SU-DHL-6 (cell line): Measurements from ENCODE around the gene ABHD5.

Experiments used
- H2AFZ ChIP-seq: fragments of 200-600 bp; sonication (generic); 2 replicates; pipeline ENCODE4 v1.6.1; 2014; ENCODE audit warnings: low read depth, mild to moderate bottlenecking, moderate library complexity, mixed read lengths, antibody characterized with exemption, low read length; ENCODE audit not compliant: severe bottlenecking
- H3F3A ChIP-seq: fragments of 200-600 bp; shearing (Covaris generic); 2 replicates; pipeline ENCODE4 v1.6.0; 2016; ENCODE audit warnings: antibody characterized with exemption, mild to moderate bottlenecking; ENCODE audit not compliant: insufficient read depth
- H3K27ac ChIP-seq: fragments of 200-600 bp; sonication (generic); 2 replicates; pipeline ENCODE4 v1.5.1; 2016; ENCODE audit warnings: low read depth, mild to moderate bottlenecking, low read length, moderate library complexity, mixed read lengths
- H3K27me3 ChIP-seq: fragments of 200-600 bp; sonication (generic), shearing (Covaris generic); 2 replicates; pipeline ENCODE4 v1.6.0; 2014; ENCODE audit warnings: mild to moderate bottlenecking, low read length
- H3K36me3 ChIP-seq: fragments of 200-600 bp; sonication (generic); 2 replicates; pipeline ENCODE4 v1.6.1; 2014; ENCODE audit warnings: mild to moderate bottlenecking, low read length, mixed read lengths
- H3K4me2 ChIP-seq: fragments of 300-600, 200-600 bp; shearing (Covaris generic), sonication (generic); 2 replicates; pipeline ENCODE4 v1.6.0; 2014; ENCODE audit warnings: low read length, low read depth, mild to moderate bottlenecking; ENCODE audit not compliant: poor library complexity, severe bottlenecking
- H3K4me3 ChIP-seq: fragments of 200-600 bp; sonication (generic); 2 replicates; pipeline ENCODE4 v1.5.1; 2014; ENCODE audit warnings: antibody characterized with exemption, low read length, mild to moderate bottlenecking, mixed read lengths; ENCODE audit not compliant: insufficient read depth, poor library complexity, severe bottlenecking
- H3K79me2 ChIP-seq: fragments of 200-600 bp; sonication (generic); 2 replicates; pipeline ENCODE4 v1.6.1; 2014; ENCODE audit warnings: mild to moderate bottlenecking, low read length, moderate library complexity; ENCODE audit not compliant: insufficient read depth
- H3K9ac ChIP-seq: fragments of 200-600 bp; sonication (generic); 2 replicates; pipeline ENCODE4 v1.7.0; 2014; ENCODE audit warnings: mild to moderate bottlenecking, low read length
- H3K9me2 ChIP-seq: fragments of 200-600 bp; sonication (generic); replicated peaks from 2 replicates; pipeline ENCODE4 v1.6.1; 2014; ENCODE audit warnings: low read length; ENCODE audit not compliant: insufficient read depth
- H3K9me3 ChIP-seq: fragments of 200-600 bp; sonication (generic); 2 replicates; pipeline ENCODE4 v1.6.1; 2014; ENCODE audit warnings: low read length, mixed read lengths; ENCODE audit not compliant: insufficient read depth
- H4K20me1 ChIP-seq: fragments of 200-600 bp; sonication (generic); 2 replicates; pipeline ENCODE4 v1.6.1; 2014; ENCODE audit warnings: low read depth, mild to moderate bottlenecking, antibody characterized with exemption, low read length, moderate library complexity, mixed read lengths
- EZH2phosphoT487 ChIP-seq: fragments of 200-600 bp; sonication (generic), shearing (Covaris generic); conservative IDR thresholded peaks from 2 replicates; pipeline ENCODE4 v1.6.1; 2018; ENCODE audit warnings: mild to moderate bottlenecking, antibody characterized with exemption, low read length, moderate library complexity, mixed read lengths
- TF ChIP-seq, protein P1 (sequence below): fragments of 200-600 bp; sonication (generic); IDR thresholded peaks from one replicate; pipeline ENCODE4 v1.5.1; 2017; ENCODE audit warnings: antibody characterized with exemption, mild to moderate bottlenecking, low read length, moderate library complexity; ENCODE audit not compliant: insufficient read depth, poor library complexity, severe bottlenecking

The ABHD5 gene

DNA sequence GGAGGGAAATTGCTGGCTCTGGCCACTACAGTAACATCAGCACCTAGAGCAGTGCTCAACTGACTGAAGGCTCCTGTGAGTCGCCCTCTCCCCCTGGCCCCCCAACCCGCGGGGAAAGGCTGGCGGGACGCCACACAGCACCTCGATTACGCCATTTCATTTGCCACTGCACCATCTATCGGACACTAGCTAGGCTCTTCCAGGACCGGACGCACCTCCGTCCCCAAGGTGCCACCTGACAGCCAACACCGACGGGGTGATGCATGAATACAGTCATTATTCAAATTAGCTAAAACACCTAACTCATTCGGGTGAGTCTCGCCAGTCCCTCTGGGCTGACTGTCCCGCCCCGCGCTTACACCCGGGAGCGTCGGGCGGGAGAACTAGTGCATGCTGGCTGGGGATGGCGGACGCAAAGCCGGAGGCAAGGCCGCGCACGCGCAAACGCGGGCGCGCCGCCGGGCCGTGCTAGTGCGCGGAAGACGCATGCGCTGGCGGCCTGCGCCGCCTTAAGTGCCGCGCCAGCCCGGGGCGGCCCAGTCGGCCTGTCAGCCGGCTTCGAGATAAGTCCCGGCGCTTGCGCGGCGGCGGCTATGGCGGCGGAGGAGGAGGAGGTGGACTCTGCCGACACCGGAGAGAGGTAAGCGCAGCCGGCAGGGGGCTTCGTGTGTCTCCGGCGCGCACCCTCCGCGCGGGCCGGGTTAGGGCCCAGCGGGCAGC is at the start of gene ABHD5:
ABHD5 (plus strand) TSS at position 539 of the 720 bp plus-strand sequence; CDS start at position 594, 55 bp downstream.
- Histone ChIP-seq H2AFZ (peak within 1 kb of the TSS; percentile 98), H3K79me2 (no peaks in the 10 kb centered on the region), H3K27ac (no peak within 1 kb of the TSS), H3K9me2 (no peaks in the 10 kb centered on the region), H3K36me3 (no peaks in the 10 kb centered on the region), H3K9me3 (no peaks in the 10 kb centered on the region), H3K4me3 (peak within 1 kb of the TSS; percentile 73), H4K20me1 (no peaks in the 10 kb centered on the region), H3K27me3 (no peaks in the 10 kb centered on the region), H3F3A (no peaks in the 10 kb centered on the region), H3K4me2 (peak within 1 kb of the TSS; percentile 65), H3K9ac (peak within 1 kb of the TSS; percentile 77)
- no peak for TF ChIP-seq EZH2phosphoT487

DNA sequence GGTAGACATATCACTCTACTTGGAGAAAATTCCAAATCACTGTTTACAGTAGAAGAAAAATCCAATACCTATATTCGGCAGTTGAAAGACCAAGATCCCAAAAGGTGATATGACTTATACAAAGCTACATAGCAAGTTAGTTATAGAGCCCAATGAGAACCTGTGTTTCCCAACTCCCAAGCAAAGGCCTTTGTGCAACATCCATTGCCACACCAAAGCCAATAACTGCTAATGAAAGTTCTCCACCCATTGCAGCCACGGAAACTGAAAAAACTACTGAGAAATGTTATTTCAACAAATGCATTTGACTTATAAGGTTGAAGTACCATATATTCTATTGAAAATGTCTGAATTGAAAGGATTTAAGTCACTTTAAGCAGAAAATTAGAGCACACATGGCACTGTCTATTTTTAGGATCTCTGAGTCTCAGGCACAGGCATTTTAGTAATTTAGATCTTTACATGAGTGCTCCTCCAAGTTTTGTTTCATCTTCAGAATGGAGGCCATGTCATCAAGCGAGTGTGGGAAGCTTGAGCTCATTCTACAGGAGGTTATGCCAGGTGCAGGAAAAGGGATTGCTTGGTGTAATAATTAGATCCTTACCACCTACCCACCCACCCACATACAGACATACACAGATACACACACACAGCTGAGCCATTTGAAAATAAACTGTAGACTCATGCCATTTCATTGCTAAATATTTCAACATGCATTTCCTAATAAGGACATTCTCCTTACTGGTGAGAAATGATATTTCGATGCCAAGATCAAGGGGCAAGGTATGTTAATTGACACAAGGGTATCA is 49.2 kb upstream of the ABHD5 start:
- Histone ChIP-seq H3K4me2 (no peak overlapping the region), H3K9me3 (no peaks in the 10 kb centered on the region), H3K36me3 (no peaks in the 10 kb centered on the region), H3K4me3 (no peak overlapping the region), H2AFZ (no peak overlapping the region), H3K9ac (no peak overlapping the region), H4K20me1 (no peaks in the 10 kb centered on the region), H3K27me3 (no peaks in the 10 kb centered on the region), H3K27ac (no peak overlapping the region), H3K79me2 (no peaks in the 10 kb centered on the region), H3K9me2 (no peaks in the 10 kb centered on the region), H3F3A (no peaks in the 10 kb centered on the region)
- TF ChIP-seq, protein P1, sequence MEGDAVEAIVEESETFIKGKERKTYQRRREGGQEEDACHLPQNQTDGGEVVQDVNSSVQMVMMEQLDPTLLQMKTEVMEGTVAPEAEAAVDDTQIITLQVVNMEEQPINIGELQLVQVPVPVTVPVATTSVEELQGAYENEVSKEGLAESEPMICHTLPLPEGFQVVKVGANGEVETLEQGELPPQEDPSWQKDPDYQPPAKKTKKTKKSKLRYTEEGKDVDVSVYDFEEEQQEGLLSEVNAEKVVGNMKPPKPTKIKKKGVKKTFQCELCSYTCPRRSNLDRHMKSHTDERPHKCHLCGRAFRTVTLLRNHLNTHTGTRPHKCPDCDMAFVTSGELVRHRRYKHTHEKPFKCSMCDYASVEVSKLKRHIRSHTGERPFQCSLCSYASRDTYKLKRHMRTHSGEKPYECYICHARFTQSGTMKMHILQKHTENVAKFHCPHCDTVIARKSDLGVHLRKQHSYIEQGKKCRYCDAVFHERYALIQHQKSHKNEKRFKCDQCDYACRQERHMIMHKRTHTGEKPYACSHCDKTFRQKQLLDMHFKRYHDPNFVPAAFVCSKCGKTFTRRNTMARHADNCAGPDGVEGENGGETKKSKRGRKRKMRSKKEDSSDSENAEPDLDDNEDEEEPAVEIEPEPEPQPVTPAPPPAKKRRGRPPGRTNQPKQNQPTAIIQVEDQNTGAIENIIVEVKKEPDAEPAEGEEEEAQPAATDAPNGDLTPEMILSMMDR = no peak
- no peak for TF ChIP-seq EZH2phosphoT487

DNA sequence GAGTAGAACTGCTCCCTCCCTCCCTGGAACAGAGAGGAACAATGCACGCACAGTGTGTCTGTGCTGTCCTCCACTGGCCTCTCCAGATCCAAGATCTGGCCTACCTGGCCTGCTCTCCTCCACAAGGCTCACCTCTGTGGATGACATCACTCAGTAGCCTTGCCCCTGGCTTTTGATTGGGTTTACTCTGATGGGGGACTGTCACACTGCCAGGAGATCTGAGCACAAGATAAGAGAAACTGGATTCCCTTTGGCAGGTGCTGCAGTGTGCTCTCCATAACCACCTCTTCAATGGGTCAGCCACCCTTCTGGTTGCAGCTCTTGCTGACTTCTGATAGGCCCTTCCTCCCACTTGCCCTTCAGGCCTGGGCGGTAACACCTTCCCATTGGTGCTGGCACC is 46.3 kb upstream of the ABHD5 start:
- Histone ChIP-seq H3K9me3 (no peaks in the 10 kb centered on the region), H3K79me2 (no peaks in the 10 kb centered on the region), H3K36me3 (no peaks in the 10 kb centered on the region), H3K4me2 (no peak overlapping the region), H4K20me1 (no peaks in the 10 kb centered on the region), H3K9ac (no peak overlapping the region), H3K27me3 (0 out of 2 replicates have a peak, but pooled peaks cover 2% of the 10 kb centered on the region), H2AFZ (no peak overlapping the region), H3K4me3 (no peak overlapping the region), H3K9me2 (no peaks in the 10 kb centered on the region), H3K27ac (no peak overlapping the region), H3F3A (no peaks in the 10 kb centered on the region)
- TF ChIP-seq EZH2phosphoT487 = no peak
- TF ChIP-seq, protein P1 = no peak
